ENCODE results near the gene ST8SIA5. TPM values are rescaled to one million over a fixed set of nuclear protein-coding genes. Genes with fewer than 3 reads are reported as not detected.

ST8SIA5 gene
- total and polyA plus RNA-seq, 10 of the 15 experiments (the other 5 are each of a cell fraction or from before 2014, with no cell fraction given): 0.02 to 0.32 (median 0.12) TPM; not detected in 1

GRCh38 chr18:46678041-46678440 lies 78.8 kb downstream of the ST8SIA5 start:
- H2AFZ ChIP-seq (ENCODE audit: control insufficient read depth, low read depth, low read length): no peak overlapping the region
- H3K79me2 ChIP-seq (ENCODE audit: control insufficient read depth, insufficient read depth, low read length): no peaks in the 10 kb centered on the region
- SMC1A ChIA-PET (ENCODE audit: uncharacterized antibody, unreplicated experiment): interaction anchor here (1.0 kb wide), 1 partner anchor 20 kb away, joined by 3 read pairs; no protein-coding TSS in a partner anchor
- intact Hi-C loops (cut with micrococcal nuclease; ENCODE audit: unreplicated experiment): no loop called here
- no peaks in the 10 kb centered on the region for H3K4me1 ChIP-seq (ENCODE audit: control insufficient read depth, insufficient read depth, low read length)
- in situ Hi-C loops (cut with MboI): no loop called here
- CTCF ChIA-PET: interaction anchor here (0.6 to 1.6 kb wide), 2 partner anchors 359 to 527 kb away, joined by 3 to 4 read pairs; no protein-coding TSS in a partner anchor
- FAIRE-seq (no peak), ATAC-seq (no peak), DNase-seq (ENCODE audit: low read depth, low spot score) (no peak)
- H4K20me1 ChIP-seq (ENCODE audit: control insufficient read depth, insufficient read depth): no peaks in the 10 kb centered on the region; the same call in 1 of the 2 replicates
- no peak overlapping the region for H3K4me3 ChIP-seq
- no peak overlapping the region for H3K4me2 ChIP-seq (ENCODE audit: control insufficient read depth, insufficient read depth)
- POLR2A ChIA-PET: no interaction called here
- no peak overlapping the region for H3K27ac ChIP-seq (ENCODE audit: control insufficient read depth, insufficient read depth)
- no peaks in the 10 kb centered on the region for H3K36me3 ChIP-seq (ENCODE audit: control insufficient read depth in 2 of 2, insufficient read depth in 2 of 2, low read length in 1 of 2)
- no peaks in the 10 kb centered on the region for H3K9me3 ChIP-seq (replicated peaks; ENCODE audit: control insufficient read depth, insufficient read depth, low read length)
- 77% methylated on average over 3 of the region's 3 CpGs for WGBS (ENCODE audit: insufficient coverage, insufficient replicate concordance, low lambda C conversion rate, missing lambda C conversion rate)
- H3K27me3 ChIP-seq (replicated peaks in 1 of 2; ENCODE audit: control insufficient read depth in 2 of 2, insufficient read depth in 2 of 2, low read length in 1 of 2): peaks cover 0 to 4% of the 10 kb centered on the region in 2 experiments; a peak in 1 of 4 replicates
- RAD21 ChIA-PET (ENCODE audit: unreplicated experiment): no interaction called here
- H3K9ac ChIP-seq (ENCODE audit: control insufficient read depth, insufficient read depth, low read length): no peak overlapping the region
- BruUV-seq (replicated peaks): no TSS peak
- TF ChIP-seq FOXK2 (IDR thresholded peaks at IDR 0.05) (no peak), MTA3 (IDR thresholded peaks at IDR 0.05; ENCODE audit: borderline replicate concordance, low read length) (no peak), ATF2 (IDR thresholded peaks at IDR 0.05; ENCODE audit: low read length) (no peak), FOXM1 (IDR thresholded peaks at IDR 0.05; ENCODE audit: low read depth, low read length) (no peak), NFYA (IDR thresholded peaks at IDR 0.05; ENCODE audit: borderline replicate concordance, low read depth, low read length) (no peak), CBX3 (IDR thresholded peaks at IDR 0.05; ENCODE audit: borderline replicate concordance, low read depth) (no peak), SMC3 (IDR thresholded peaks at IDR 0.05; ENCODE audit: borderline replicate concordance, low read length) (no peak), ZBED1 (IDR thresholded peaks at IDR 0.05; ENCODE audit: borderline replicate concordance) (no peak), PML (IDR thresholded peaks at IDR 0.05; ENCODE audit: low read length) (no peak), NR2C1 (IDR thresholded peaks at IDR 0.05) (no peak), ZSCAN29 (IDR thresholded peaks at IDR 0.05) (no peak), NBN (IDR thresholded peaks at IDR 0.05) (no peak), YBX1 (IDR thresholded peaks at IDR 0.05) (no peak), ESRRA (IDR thresholded peaks at IDR 0.05; ENCODE audit: low read length) (no peak)
- TF ChIP-seq, protein P1, sequence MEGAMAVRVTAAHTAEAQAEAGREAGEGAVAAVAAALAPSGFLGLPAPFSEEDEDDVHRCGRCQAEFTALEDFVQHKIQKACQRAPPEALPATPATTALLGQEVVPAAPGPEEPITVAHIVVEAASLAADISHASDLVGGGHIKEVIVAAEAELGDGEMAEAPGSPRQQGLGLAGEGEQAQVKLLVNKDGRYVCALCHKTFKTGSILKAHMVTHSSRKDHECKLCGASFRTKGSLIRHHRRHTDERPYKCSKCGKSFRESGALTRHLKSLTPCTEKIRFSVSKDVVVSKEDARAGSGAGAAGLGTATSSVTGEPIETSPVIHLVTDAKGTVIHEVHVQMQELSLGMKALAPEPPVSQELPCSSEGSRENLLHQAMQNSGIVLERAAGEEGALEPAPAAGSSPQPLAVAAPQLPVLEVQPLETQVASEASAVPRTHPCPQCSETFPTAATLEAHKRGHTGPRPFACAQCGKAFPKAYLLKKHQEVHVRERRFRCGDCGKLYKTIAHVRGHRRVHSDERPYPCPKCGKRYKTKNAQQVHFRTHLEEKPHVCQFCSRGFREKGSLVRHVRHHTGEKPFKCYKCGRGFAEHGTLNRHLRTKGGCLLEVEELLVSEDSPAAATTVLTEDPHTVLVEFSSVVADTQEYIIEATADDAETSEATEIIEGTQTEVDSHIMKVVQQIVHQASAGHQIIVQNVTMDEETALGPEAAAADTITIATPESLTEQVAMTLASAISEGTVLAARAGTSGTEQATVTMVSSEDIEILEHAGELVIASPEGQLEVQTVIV (IDR thresholded peaks at IDR 0.05; ENCODE audit: borderline replicate concordance, partially characterized antibody): no peak
- TF ChIP-seq, protein P2, sequence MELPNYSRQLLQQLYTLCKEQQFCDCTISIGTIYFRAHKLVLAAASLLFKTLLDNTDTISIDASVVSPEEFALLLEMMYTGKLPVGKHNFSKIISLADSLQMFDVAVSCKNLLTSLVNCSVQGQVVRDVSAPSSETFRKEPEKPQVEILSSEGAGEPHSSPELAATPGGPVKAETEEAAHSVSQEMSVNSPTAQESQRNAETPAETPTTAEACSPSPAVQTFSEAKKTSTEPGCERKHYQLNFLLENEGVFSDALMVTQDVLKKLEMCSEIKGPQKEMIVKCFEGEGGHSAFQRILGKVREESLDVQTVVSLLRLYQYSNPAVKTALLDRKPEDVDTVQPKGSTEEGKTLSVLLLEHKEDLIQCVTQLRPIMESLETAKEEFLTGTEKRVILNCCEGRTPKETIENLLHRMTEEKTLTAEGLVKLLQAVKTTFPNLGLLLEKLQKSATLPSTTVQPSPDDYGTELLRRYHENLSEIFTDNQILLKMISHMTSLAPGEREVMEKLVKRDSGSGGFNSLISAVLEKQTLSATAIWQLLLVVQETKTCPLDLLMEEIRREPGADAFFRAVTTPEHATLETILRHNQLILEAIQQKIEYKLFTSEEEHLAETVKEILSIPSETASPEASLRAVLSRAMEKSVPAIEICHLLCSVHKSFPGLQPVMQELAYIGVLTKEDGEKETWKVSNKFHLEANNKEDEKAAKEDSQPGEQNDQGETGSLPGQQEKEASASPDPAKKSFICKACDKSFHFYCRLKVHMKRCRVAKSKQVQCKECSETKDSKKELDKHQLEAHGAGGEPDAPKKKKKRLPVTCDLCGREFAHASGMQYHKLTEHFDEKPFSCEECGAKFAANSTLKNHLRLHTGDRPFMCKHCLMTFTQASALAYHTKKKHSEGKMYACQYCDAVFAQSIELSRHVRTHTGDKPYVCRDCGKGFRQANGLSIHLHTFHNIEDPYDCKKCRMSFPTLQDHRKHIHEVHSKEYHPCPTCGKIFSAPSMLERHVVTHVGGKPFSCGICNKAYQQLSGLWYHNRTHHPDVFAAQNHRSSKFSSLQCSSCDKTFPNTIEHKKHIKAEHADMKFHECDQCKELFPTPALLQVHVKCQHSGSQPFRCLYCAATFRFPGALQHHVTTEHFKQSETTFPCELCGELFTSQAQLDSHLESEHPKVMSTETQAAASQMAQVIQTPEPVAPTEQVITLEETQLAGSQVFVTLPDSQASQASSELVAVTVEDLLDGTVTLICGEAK (IDR thresholded peaks at IDR 0.05; ENCODE audit: borderline replicate concordance): no peak
